NCI-H2107 treated with DMSO at 0.1 percent for 48 hours (cell line): ENCODE data around the gene IFNA1.
"Not testable (repeated sequence)": the region's sequence is repeated elsewhere in the genome, so short reads cannot be mapped to it uniquely, and the experiment has no call there.

Experiments used
- DNase-seq: peaks from one replicate; lab custom pipeline; 2025; ENCODE audit not compliant: unreplicated experiment; lab: John Stamatoyannopoulos, UW

IFNA1 gene

GRCh38 chr9:21440139-21440538, at the start of gene IFNA1:
Gene IFNA1 (plus strand): TSS chr9:21440439. CDS start chr9:21440508, 69 bp downstream.
- DNase-seq = no peak

DNA sequence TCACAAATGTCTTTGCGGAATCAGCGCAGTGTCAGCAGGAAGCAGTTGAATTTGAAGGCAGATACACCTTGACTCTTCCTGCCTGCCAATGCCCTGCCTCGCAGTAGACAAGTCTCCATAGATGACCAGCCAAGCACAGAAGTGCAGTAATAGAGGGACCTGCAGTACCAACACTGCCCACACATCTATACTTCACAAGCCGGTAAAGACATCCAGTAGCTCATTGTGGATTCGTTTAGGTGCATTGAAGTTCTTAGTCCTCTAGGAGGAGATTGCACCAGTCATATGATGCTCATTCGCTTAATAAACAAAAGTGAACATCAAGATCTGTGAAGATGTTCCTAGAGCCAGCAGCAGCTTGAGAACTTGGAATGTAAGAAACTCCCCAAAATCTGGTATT, 48.0 kb upstream of the IFNA1 start:
- DNase-seq = no peak

- peak; percentile 1 for DNase-seq
Measured at GRCh38 chr9:21395778-21396717, 44.2 kb upstream of the IFNA1 start.

DNA sequence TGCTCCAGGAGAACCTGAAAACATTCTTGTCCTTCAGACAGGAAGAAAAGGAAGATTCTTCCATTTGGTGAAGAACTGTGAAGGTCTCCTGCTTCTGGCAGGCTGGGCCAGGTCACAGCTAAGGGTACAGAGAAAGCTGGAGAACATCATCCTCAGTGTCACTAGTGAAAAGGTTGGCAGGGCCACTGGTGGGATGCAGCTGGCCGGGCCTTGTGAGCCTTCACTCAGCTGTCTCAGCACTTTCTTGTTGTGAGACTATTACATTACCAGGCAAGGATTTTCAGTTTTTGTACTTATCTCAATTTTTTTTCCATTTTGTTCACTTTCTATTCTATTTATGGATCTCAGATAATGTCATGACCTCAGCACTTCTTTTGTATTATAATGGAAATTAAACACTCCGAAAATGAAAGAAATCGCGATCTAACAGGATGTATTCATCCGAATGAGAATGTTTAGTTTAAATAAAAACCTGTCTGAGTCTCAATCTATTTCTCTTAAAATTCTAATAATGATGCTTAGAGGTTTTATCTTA, 41.2 kb upstream of the IFNA1 start:
- DNase-seq = no peak

- no peak for DNase-seq
Measured at GRCh38 chr9:21399956-21400355, 40.3 kb upstream of the IFNA1 start.

- DNase-seq = no peak
Measured at GRCh38 chr9:21402386-21403251, 37.6 kb upstream of the IFNA1 start.

- no peak for DNase-seq
Measured at GRCh38 chr9:21404146-21404545, 36.1 kb upstream of the IFNA1 start.

- no peak for DNase-seq
Measured at GRCh38 chr9:21408817-21409216, 31.4 kb upstream of the IFNA1 start, which contains the start of gene IFNA8. Gene IFNA8 (plus strand): TSS chr9:21409117. CDS start chr9:21409177, 60 bp downstream.

DNA sequence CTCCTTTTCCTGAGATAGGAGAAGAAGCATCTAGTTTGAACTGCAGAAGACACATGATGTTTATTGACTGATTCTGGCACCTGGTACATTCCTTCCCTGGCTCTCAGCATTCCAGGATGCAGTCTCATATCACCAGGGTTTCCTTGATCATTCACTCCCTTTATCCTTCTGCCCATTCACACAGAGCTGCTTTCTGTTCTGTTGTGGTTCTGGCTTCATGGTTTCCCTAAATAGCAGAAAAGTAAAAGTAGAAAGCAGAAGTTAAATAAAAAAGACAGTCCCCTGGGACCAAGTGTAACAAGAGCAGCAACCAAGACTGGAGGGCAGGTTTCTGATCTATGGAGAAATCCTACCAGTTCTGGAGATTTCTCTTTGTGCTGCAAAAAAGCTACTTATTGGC, 28.1 kb upstream of the IFNA1 start:
- no peak for DNase-seq

DNA sequence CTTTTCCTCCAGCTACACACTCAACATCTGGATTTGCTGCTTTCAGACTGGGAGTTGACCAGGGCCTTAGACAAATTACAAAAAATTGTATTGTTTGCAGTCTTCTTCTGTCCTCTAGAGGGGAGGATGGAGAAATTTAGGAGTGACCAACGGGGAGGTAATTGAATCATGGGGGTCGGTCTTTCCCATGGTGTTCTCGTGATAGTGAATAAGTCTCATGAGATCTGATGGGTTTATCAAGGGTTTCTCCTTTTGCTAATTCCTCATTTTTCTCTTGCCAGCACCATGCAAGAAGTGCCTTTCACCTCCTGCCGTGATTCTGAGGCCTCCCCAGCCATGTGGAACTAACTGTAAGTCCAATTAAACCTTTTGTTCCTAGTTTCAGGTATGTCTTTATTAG, 27.1 kb upstream of the IFNA1 start:
- DNase-seq = no peak

DNA sequence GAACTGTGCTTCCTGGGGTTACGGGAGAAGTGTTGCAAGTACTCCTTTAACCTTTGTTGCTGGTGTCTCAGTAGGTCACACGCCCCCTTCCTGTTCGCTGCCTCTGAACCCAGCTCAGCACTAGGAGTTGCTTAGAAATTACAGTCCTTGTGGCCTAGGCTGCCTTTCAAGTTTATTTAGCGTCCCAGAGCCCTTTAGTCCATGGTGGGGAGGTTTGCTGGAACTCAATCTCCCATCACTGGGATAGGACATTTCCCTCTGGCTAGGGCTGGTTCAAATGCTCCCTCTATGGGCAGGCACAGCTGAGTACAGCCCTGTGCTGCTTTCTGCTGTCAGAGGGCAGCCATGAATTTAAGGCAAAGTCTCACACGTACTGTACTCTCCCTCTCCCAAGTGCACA, 26.6 kb upstream of the IFNA1 start:
- no peak for DNase-seq

GRCh38 chr9:21414220-21414940, 25.9 kb upstream of the IFNA1 start:
- DNase-seq = no peak

DNA sequence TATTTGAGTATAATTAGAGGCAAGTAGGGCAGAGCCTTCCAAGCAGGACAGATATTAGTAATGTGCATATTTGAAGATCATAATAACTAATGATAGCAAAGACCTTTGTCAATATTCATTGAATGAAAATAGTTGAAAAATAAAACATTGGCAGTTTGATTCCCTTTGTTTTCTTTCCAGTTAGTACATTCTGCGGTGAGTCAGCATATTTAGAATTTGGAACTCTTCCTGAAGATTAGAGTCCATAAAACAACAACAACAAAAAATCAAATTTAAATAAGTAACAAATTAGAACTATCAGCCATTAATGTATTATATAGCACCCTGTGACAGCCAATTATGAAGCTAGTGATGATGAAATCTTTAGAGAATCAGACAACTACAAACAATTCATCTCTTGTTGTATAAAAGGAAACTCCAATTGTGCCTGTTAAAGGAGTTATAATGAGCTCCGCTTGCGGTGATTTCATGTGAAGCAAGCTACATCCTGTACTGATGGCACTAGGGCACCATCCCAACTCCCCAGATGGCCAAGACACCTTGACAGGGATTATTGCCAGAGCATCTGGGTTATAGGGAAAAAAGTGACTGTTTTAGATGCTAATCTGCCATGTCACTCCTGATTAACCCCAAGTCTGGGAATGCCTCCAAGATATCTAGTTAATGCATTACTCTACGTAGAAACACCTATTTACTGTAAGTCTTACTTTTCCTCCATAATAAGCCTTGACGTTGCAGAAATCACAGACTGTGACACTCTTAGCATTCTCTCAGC, 24.6 kb upstream of the IFNA1 start:
- no peak for DNase-seq

GRCh38 chr9:21428235-21428634, 12.0 kb upstream of the IFNA1 start:
- DNase-seq = no peak

GRCh38 chr9:21429191-21429590, 11.0 kb upstream of the IFNA1 start:
- DNase-seq = no peak

DNA sequence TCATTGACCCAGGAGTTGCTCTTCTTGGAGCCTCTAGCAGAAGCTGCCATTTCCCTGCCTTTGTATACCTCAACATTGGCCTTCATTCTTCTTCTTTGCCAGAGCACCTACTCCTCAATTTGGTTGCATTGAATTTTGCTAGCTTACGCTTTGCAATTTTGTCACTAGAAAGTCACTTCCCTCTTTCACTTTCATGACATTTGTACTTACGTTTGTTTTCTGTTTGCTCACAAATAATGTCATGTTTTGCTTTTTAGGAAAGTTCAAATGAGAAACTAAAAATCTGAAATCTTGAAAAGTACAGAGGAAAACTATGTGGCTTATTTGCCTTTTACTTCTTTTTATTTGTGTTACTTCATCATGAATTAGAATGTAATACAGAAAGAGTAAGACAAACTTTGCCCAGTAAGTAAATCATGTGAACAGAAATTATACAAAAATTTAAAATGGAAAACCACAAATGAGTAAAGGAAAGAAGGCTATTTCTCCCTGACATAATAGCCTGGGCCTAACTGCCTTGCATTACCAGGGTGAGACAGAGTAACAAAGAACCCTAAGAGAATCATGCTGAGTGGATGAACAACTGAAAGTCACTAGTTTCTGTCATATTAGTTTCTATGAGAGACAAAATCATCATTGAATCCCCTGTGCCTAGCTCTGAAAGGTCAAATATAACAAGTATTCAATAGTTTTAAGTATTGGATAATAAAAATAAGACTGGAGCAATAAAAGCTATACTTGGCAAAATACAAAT, 7.4 kb upstream of the IFNA1 start:
- no peak for DNase-seq

DNA sequence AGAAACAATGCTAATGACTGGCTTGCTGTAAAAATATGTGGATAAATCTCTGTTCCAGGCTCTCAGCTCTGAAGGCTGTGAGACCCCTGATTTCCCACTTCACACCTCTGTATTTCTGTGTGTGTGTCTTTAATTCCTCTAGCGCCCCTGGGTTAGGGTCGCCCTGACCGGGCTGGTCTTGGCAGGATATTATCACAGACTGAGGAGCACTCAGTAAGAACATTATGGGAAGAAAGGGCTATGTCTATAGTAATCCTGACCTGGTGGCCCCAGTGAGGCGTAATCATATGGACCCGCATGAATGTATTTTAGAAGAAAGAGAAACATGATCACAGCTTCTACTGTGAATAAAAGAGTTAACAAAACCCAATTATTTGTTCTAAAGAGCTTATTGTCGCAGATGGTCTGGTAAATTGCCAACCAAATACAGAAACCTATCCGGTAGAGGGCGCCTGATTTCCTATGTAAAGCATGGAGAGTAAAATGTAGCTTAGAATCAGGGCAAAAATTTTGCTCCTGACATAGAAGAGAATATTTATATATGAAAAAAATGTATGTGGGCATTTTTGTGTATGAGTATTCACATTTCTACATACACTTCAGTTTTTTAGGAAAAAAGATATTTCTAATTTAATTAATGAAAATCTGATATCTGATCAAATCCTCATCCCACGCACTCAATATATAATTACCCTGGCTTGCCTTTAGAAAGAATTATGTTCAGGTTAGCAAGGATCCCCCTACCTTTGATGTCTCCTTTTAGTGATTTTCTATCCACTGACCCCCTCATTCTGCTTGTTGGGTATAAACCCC, 5.8 kb upstream of the IFNA1 start:
- DNase-seq = peak; percentile 19

DNA sequence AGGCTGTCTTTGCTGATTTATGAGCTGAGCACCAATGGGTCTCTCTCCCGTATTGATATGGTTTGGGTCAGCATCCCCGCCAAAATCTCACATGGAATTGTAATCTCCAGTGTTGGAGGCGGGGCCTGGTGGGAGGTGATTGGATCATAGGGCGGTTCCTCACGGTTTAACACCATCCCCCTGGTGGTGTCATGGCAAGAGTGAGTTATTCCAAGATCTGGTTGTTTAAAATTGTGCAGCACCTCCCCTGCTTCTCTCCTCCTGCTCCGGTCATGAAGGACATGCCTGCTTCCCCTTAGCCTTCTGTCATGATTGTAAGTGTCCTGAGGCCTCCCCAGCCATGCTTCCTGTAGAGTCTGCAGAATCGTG, 5.2 kb upstream of the IFNA1 start:
- DNase-seq = not testable (repeated sequence)
